Osteocyte (in vitro differentiated cells): ENCODE measurements around the gene YARS1. TPM values are rescaled to one million over a fixed set of nuclear protein-coding genes. Genes with fewer than 3 reads are reported as not detected.

Source experiments
- DNase-seq: peaks from one replicate; pipeline ENCODE4 v3.0.0; 2021; ENCODE audit warnings: mixed read lengths; ENCODE audit not compliant: unreplicated experiment; ENCODE audit errors: extremely low spot score
- H3K27ac Mint-ChIP-seq: one replicate; pipeline ENCODE4 v1.8.0; 2021; ENCODE audit warnings: mild to moderate bottlenecking, mixed read lengths; ENCODE audit not compliant: unreplicated experiment
- H3K27me3 Mint-ChIP-seq: one replicate; pipeline ENCODE4 v1.8.0; 2021; ENCODE audit warnings: mixed read lengths; ENCODE audit not compliant: unreplicated experiment
- H3K36me3 Mint-ChIP-seq: one replicate; pipeline ENCODE4 v1.8.0; 2021; ENCODE audit warnings: mixed read lengths; ENCODE audit not compliant: unreplicated experiment
- H3K4me1 Mint-ChIP-seq: one replicate; pipeline ENCODE4 v1.8.0; 2021; ENCODE audit warnings: mixed read lengths; ENCODE audit not compliant: unreplicated experiment
- H3K4me3 Mint-ChIP-seq: one replicate; pipeline ENCODE4 v1.8.0; 2021; ENCODE audit warnings: mild to moderate bottlenecking, moderate library complexity, mixed read lengths; ENCODE audit not compliant: unreplicated experiment
- H3K9me3 Mint-ChIP-seq: one replicate; pipeline ENCODE4 v1.8.0; 2021; ENCODE audit warnings: mixed read lengths; ENCODE audit not compliant: unreplicated experiment
- CTCF ChIP-seq: fragments of 200-600 bp; sonication (generic); IDR thresholded peaks from 2 replicates; pipeline ENCODE4 v1.5.0; 2021; ENCODE audit warnings: antibody characterized with exemption, mild to moderate bottlenecking, moderate library complexity
- long read RNA-seq: library from polyadenylated mRNA; unstranded; transcript quantifications from one replicate; pipeline ENCODE4 v2.0.0, GENCODE V29; 2021
- total RNA-seq: library from RNA; stranded (reverse); gene quantifications from 2 replicates; pipeline ENCODE4 v1.2.1, GENCODE V29; 2021

The YARS1 gene
- total RNA-seq = 177 and 191 TPM in 2 replicates
- long read RNA-seq, transcript YARS-201 (13 exons, 3,238 nt) = major isoform, 473 of 609 reads
- long read RNA-seq, transcript YARS-208 (5 exons, 2,197 nt) = minor isoform, 5 of 609 reads
- long read RNA-seq, partial matches to known transcripts = 79 of 609 reads
- long read RNA-seq, other reads (novel, unspliced or antisense) = 45 of 609 reads

GRCh38 chr1:32817159-32817814 is at the start of gene YARS1, which contains the start of gene S100PBP:
TSS of gene YARS1 (minus strand) at chr1:32817358. CDS start at chr1:32817244, 114 bp downstream.
TSS of gene S100PBP (plus strand) at chr1:32817653. CDS start at chr1:32826100, 8,447 bp downstream.
- peak within 1 kb of the TSS; percentile 98 for H3K27ac Mint-ChIP-seq
- no peak for TF ChIP-seq CTCF
- peak; percentile 100 for DNase-seq
- H3K4me1 Mint-ChIP-seq = peaks cover 45% of the 10 kb centered on the region
- no peaks in the 10 kb centered on the region for H3K27me3 Mint-ChIP-seq
- peak within 1 kb of the TSS; percentile 99 for H3K4me3 Mint-ChIP-seq
- H3K36me3 Mint-ChIP-seq = peaks cover 18% of the 10 kb centered on the region
- no peaks in the 10 kb centered on the region for H3K9me3 Mint-ChIP-seq

GRCh38 chr1:32865639-32866405 is 48.7 kb upstream of the YARS1 start:
- Mint-ChIP-seq H3K4me3 (no peak overlapping the region), H3K27ac (no peak overlapping the region), H3K9me3 (no peaks in the 10 kb centered on the region), H3K36me3 (peaks cover 20% of the 10 kb centered on the region), H3K4me1 (peaks cover 5% of the 10 kb centered on the region), H3K27me3 (no peaks in the 10 kb centered on the region)
- TF ChIP-seq CTCF = no peak
- no peak for DNase-seq

GRCh38 chr1:32864375-32865019 is 47.3 kb upstream of the YARS1 start:
- no peak for DNase-seq
- no peaks in the 10 kb centered on the region for H3K9me3 Mint-ChIP-seq
- no peak overlapping the region for H3K4me3 Mint-ChIP-seq
- no peak for TF ChIP-seq CTCF
- no peaks in the 10 kb centered on the region for H3K4me1 Mint-ChIP-seq
- H3K27ac Mint-ChIP-seq = no peak overlapping the region
- no peaks in the 10 kb centered on the region for H3K27me3 Mint-ChIP-seq
- peaks cover 20% of the 10 kb centered on the region for H3K36me3 Mint-ChIP-seq

- no peak overlapping the region for H3K4me3 Mint-ChIP-seq
- H3K27ac Mint-ChIP-seq = no peak overlapping the region
- no peaks in the 10 kb centered on the region for H3K27me3 Mint-ChIP-seq
- no peaks in the 10 kb centered on the region for H3K4me1 Mint-ChIP-seq
- H3K36me3 Mint-ChIP-seq = peaks cover 20% of the 10 kb centered on the region
- TF ChIP-seq CTCF = no peak
- DNase-seq = no peak
- H3K9me3 Mint-ChIP-seq = no peaks in the 10 kb centered on the region
Measured at GRCh38 chr1:32863881-32864245, 46.7 kb upstream of the YARS1 start.
